HG02642 (cell line): Measurements from ENCODE around the gene DDIT3.
"Not testable (repeated sequence)": the region's sequence is repeated elsewhere in the genome, so short reads cannot be mapped to it uniquely, and the experiment has no call there.

Experiments used
- ATAC-seq: cut with Tn5 transposase; IDR thresholded peaks from one replicate; pipeline ENCODE4 v1.9.1; 2021; ENCODE audit warnings: mild to moderate bottlenecking; ENCODE audit not compliant: unreplicated experiment, poor library complexity

The DDIT3 gene

DNA sequence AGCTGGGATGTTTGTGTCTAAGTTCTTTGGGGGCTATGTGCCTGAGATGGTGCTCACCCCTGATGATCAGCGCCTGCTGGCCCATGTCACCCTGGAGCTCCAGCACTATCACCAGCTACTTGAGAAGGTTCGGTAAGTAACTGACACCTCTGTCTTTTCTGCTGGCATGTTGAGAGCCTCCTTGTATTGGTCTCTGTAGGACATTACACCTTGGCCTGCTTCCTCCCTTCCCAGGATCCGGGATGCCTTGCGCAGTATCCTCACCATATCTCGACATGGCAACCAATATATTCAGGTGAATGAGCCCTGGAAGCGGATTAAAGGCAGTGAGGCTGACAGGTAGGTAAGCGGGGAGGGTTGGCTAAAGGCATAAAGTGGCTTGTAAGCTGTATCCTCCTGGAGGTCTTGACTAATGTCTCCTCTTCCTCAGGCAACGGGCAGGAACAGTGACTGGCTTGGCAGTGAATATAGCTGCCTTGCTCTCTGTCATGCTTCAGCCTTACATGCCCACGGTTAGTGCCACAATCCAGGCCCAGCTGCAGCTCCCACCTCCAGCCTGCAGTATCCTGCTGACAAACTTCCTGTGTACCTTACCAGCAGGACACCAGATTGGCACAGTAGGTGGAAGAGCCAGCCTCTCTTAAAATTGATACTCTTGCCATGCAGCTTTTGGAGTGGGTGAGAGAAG, 5.5 kb downstream of the DDIT3 start:
- no peak for ATAC-seq

GRCh38 chr12:57514246-57514645, 6.1 kb downstream of the DDIT3 start:
- not testable (repeated sequence) for ATAC-seq

DNA sequence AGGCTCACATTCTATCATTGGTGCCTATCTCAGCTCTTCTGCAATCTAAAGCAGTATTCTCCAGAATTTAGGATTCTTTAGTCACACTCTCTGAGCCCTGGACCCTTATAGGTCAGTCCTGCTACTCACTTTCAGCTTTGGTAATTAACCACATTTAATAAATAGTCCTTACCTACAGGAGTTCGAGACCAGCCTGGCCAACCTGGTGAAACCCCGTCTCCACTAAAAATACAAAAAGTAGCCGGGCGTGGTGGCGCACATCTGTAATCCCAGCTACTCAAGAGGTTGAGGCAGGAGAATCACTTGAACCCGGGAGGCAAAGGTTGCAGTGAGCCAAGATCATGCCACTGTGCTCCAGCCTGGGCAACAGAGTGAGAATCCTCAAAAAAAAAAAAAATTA, 6.6 kb downstream of the DDIT3 start:
- ATAC-seq = not testable (repeated sequence)

GRCh38 chr12:57513266-57513665, 7.0 kb downstream of the DDIT3 start:
- no peak for ATAC-seq

DNA sequence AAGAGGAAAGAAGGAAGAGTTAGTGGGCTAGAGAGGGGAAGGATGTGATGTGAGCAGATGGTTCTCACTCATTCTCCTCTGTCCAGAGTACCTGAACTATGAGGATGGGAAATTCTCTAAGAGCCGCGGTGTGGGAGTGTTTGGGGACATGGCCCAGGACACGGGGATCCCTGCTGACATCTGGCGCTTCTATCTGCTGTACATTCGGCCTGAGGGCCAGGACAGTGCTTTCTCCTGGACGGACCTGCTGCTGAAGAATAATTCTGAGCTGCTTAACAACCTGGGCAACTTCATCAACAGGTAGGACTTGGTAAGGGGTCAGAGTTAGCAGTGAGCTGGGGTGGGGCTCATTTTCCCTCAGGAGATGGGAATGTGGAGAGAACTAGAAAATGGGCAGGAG, 7.6 kb downstream of the DDIT3 start:
- ATAC-seq = no peak

DNA sequence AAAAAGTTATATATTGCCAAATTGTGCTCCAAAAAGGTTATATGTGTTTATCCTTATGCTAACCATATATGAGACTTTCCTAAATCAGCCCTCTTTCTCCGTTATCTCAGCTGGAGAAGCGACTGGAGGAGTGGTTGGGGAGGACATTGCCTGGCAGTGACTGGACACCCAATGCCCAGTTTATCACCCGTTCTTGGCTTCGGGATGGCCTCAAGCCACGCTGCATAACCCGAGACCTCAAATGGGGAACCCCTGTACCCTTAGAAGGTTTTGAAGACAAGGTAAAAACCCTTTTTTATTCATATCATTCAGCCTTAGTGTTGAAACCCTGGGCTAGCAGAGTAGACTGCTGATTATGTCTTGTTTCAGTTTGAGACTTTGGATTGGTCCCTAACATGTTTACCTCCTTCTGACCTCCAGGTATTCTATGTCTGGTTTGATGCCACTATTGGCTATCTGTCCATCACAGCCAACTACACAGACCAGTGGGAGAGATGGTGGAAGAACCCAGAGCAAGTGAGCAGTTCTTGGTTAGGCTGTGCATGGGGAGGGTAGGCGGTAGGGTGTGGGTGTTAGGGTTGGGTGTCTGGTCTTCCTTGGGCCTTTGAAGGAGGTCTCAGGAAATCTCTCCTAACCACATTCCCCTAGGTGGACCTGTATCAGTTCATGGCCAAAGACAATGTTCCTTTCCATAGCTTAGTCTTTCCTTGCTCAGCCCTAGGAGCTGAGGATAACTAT, 8.6 kb downstream of the DDIT3 start:
- ATAC-seq = no peak

- no peak for ATAC-seq
Measured at GRCh38 chr12:57511161-57511560, 9.2 kb downstream of the DDIT3 start.

GRCh38 chr12:57507796-57508195, 12.5 kb downstream of the DDIT3 start:
- not testable (repeated sequence) for ATAC-seq

- ATAC-seq = not testable (repeated sequence)
Measured at GRCh38 chr12:57506541-57506940, 13.8 kb downstream of the DDIT3 start.

DNA sequence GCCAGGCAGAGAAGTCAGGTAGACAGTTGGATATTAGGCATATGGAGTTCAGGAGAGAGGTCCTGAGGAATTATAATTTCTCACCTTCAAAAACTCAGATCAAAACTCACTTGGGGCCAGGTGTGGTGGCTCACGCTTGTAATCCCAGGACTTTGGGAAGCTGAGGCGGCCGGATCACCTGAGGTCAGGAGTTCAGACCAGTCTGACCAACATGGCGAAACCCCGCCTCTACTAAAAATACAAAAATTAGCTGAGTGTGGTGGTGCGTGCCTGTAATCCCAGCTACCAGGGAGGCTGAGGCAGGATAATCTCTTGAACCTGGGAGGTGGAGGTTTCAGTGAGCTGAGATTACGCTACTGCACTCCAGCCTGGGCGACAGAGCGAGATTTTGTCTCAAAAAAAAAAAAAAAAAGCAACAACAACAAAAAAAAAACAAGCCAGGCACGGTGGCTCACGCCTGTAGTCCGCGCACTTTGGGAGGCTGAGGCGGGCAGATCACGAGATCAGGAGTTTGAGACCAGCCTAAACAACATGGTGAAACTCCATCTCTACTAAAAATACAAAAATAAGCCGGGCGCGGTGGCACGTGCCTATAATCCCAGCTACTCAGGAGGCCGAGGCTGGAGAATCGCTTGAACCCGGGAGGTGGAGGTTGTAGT, 17.9 kb downstream of the DDIT3 start:
- ATAC-seq = not testable (repeated sequence)

GRCh38 chr12:57500213-57500612, 20.1 kb downstream of the DDIT3 start:
- ATAC-seq = no peak

DNA sequence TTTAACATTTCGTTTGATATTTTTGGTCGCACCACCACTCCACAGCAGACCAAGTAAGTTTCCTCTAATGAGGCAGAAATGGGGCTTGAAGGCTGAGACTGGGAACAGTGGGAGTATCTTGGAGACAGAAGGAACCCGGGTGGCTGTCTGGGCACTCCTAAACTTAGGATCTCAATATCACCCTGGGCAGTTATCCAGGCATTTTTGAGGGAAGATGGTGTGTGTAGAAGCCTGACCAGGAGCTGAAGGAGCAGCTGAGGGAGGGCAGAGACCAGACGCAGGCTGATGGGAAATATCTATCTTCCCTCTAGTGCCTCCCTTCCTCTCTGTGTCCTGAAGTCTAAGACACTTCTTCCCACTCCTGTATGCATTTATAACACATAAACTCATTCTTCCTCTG, 21.7 kb downstream of the DDIT3 start:
- ATAC-seq = no peak

DNA sequence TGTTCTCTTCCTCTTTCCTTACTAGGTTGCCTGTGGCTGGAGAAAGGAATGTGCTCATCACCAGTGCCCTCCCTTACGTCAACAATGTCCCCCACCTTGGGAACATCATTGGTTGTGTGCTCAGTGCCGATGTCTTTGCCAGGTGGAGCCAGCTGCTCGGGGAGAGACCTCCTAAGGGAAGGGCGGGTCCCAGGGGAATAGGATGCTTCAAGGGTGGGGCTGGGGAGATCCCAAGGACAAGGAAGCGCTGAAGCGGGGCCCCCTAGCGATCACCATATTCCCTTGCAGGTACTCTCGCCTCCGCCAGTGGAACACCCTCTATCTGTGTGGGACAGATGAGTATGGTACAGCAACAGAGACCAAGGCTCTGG, 22.2 kb downstream of the DDIT3 start:
- ATAC-seq = no peak

DNA sequence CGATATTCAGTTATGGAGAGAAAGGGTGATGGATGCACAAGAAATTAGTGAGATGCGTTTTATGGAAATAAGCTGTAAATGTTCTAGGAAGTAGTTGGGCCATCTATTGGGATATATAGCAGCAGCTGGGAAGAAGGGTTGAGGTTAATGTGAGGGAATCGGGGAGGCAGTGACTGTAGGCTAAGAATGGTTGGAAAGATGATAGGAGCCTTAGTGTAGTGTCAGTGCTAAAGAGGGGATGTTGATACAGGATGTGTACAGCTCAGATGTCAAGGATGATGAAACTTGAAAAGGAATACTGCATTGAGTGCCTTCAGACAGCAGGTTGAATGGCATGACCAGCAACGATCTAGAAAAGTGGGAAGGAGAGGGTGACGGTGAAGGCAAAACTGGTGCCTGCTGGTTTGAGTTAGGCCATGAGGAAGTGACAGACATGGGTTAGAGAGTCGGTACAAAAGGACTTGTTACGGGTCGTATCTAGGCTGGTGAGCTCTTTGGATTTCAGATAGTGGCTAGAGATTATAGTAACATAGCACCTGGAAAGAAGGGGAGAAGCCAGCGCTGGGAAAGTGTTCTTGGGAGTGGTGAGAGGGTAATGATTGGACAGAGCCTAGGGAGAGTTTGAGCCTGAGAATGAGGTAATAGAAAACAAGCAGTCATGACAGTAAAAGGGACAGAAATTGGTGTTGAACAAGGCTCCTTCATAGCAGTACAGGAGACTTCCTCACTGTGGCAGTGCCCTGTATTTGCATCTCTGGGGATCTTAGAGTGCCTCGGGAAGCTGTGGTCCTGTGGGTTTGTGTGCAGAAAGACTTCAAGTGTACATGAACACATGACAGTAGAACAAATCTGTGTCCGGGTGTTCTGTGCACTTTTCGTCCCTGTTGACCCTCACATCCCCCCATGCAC, 22.8 kb downstream of the DDIT3 start:
- ATAC-seq = no peak

DNA sequence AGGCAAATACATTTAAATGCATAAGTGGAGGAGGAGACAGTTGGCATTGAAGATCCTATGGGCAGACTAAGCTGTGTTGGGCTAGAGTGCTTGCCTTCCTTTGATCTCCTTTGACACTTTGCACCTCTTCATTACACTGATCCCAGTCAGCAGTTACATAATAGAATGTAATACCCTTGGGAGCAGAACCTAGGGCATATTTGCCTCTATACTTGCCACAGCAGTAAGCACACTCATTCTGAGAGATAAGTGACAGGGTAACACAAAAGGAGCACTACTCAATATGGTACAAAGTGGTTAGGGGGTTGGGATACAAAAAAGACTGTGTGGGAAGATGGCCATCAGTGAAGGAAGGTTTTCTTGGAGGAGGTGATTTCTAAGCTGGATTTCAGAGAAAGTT, 23.5 kb downstream of the DDIT3 start:
- no peak for ATAC-seq

- ATAC-seq = not testable (repeated sequence)
Measured at GRCh38 chr12:57495051-57495701, 25.1 kb downstream of the DDIT3 start.

GRCh38 chr12:57491393-57492280, 28.7 kb downstream of the DDIT3 start:
- no peak for ATAC-seq

DNA sequence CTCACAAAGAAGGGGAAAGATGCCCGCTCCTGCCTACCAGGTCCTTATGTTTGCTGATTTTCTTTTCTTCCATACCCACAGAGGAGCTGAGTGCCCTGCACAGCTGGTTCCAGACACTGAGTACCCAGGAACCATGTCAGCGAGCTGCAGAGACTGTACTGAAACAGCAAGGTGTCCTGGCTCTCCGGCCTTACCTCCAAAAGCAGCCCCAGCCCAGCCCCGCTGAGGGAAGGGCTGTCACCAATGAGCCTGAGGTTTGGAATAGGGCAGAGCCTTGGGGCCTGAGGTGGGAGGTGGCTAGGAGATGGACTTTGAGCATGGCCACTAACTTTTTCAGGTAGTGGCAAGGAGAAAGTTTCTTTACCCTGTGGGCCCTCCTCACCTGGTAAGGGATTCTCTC, 30.2 kb downstream of the DDIT3 start:
- no peak for ATAC-seq

DNA sequence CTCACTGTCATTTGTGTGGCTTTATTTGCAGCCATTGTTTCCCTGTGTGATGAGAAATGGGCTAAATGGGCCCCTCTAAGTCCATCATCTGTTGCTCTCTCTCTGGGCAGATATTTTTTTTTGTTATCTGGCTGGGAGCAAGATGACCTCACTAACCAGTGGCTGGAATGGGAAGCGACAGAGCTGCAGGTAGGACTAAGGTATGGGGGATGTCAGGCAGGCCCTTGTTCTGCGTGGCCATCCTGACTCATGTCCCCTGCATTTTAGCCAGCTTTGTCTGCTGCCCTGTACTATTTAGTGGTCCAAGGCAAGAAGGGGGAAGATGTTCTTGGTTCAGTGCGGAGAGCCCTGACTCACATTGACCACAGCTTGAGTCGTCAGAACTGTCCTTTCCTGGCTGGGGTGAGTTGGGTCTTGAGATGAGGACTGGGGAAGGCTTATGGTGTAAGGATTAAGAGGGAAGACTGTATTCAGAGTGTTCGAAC, 31.1 kb downstream of the DDIT3 start:
- no peak for ATAC-seq
